Hematopoietic multipotent progenitor cell (in vitro differentiated cells): Measurements from ENCODE around the gene GABRB1. TPM values are rescaled to one million over a fixed set of nuclear protein-coding genes. Genes with fewer than 3 reads are reported as not detected.

Experiments
- DNase-seq, 3 donors: peaks; one replicate each; pipeline ENCODE4 v3.0.0-alpha.2; 2011 to 2015; ENCODE audit warnings: low read depth in 2 of 3, low spot score in 2 of 3
- total RNA-seq: library from RNA; depleted of rRNA; stranded (reverse); fragments of >200 nt; gene quantifications from one replicate; pipeline ENCODE4 v1.2.3, GENCODE V29; 2012

The GABRB1 gene
- total RNA-seq, 1 donor: not detected

- peak; percentile 92 to 99 (median 97) for DNase-seq
Observed at GRCh38 chr4:47463235-47463956, 432.0 kb downstream of the GABRB1 start, which contains the start of gene COMMD8. Gene COMMD8, minus strand, starts transcription at chr4:47463702. Its CDS starts 51 bp downstream, at chr4:47463651.

- no peak for DNase-seq
Observed at GRCh38 chr4:47465004-47465403, 433.6 kb downstream of the GABRB1 start.

- no peak for DNase-seq
Observed at GRCh38 chr4:47466056-47466785, 434.9 kb downstream of the GABRB1 start.

- no peak for DNase-seq
Observed at GRCh38 chr4:47468706-47469365, 437.5 kb downstream of the GABRB1 start.

- no peak for DNase-seq
Observed at GRCh38 chr4:47469951-47470350, 438.6 kb downstream of the GABRB1 start.

GRCh38 chr4:47471064-47471463 lies 439.7 kb downstream of the GABRB1 start:
- no peak for DNase-seq

DNA sequence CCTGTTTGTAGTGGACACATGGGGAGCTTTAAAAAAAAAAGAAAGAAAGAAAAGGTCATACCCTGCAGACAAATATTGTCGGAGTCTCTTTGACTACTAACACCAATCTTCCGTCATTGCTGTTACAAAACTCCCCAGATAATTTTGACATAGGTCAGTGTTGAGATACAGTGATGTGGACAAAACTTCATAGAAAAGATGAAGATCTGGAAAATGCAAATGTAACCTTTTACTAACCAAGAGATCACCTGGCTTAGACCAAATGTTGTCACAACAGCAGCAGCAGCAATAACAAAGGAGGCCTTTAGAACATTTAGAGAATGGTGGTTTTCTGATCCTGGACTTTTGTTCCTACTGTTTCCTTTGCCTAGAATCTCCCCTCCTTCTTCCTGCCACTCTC lies 440.2 kb downstream of the GABRB1 start:
- DNase-seq: no peak

DNA sequence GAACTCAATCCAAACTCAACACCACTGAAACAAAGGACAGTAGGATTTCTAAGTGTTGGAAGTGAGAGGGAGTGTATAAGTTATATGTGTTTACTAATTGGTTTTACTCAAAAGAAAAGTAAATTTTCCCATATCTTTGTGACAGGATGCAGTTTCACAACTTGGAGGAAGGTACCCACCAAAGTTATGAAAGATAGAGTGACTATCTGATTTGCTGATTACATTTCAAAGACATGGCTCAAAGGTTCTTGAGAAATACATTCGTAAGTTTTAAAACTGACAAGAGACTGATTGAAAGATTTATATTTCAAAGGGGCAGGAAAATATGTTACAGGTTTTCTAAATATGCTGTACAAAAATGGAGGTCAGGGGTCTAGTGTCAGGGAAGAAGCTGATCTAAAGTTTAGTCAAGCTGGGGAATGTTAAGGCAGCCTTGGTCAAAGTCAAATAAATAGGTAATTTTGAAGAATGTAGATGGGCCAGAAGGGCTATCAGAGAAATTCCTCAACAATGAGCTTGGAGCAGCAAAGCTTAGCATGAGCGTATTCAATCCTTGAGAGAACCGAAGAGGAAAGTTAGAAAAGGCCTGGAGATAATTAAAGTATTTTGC lies 441.9 kb downstream of the GABRB1 start:
- no peak for DNase-seq

GRCh38 chr4:47474799-47475198 lies 443.4 kb downstream of the GABRB1 start:
- DNase-seq: no peak

DNA sequence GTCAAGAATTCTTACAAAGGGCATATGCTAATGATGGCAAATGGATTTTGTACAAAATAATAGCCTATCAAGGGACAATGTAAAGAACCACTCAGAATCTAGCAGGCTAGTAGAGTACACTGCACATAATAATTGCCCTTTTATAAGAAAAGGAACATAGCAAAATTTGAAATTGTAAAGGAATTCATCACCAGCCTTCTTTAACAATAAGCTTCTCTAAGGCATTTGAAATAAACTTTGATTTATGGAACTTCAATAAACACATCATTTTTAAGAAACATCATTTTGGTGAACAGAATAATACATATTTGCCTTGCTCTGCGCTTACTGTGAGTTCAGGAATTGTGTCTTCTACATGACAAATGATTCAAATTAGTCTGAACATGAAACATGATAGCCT lies 444.0 kb downstream of the GABRB1 start:
- no peak for DNase-seq

Other genes with a start within 250 kb of the GABRB1 start
- gene COX7B2, start 122.3 kb upstream of the GABRB1 start, total RNA-seq: not detected
- not detected for gene GABRA4, start 38.0 kb upstream of the GABRB1 start, total RNA-seq